A673 (cell line): ENCODE results near the gene NCAPH2. TPM values are rescaled to one million over a fixed set of nuclear protein-coding genes. Genes with fewer than 3 reads are reported as not detected.

Experiments
- BruUV-seq: library from RNA; stranded (reverse); fragments of 400-500 nt; replicated peaks from 2 replicates; lab custom pipeline; 2021; lab: Mats Ljungman, UMichigan
- CTCF ChIA-PET: fragments of 300-600 bp; sonication (Branson Sonifier 250); formaldehyde crosslinking; loops from one replicate; lab custom pipeline; 2022; ENCODE audit warnings: antibody characterized with exemption; lab: Charles Lee
- POLR2A ChIA-PET: fragments of 300-600 bp; sonication (Branson Sonifier 250); formaldehyde crosslinking; loops from one replicate; lab custom pipeline; 2022; ENCODE audit warnings: antibody characterized with exemption; ENCODE audit not compliant: low non-redundant PET; lab: Charles Lee
- DNase-seq: peaks from one replicate; pipeline ENCODE4 v3.0.0-alpha.2; 2015; ENCODE audit warnings: low spot score
- H3K27ac ChIP-seq: fragments of 200-600 bp; sonication (generic); 2 replicates; pipeline ENCODE4 v1.5.1; 2016; ENCODE audit warnings: mixed run types, low read depth, mild to moderate bottlenecking, mixed read lengths, antibody characterized with exemption, low read length; ENCODE audit not compliant: poor library complexity, severe bottlenecking
- H3K27me3 ChIP-seq: fragments of 200-600 bp; sonication (generic); replicated peaks from 2 replicates; pipeline ENCODE4 v1.6.1; 2017; ENCODE audit warnings: mixed run types, low read depth, mild to moderate bottlenecking, mixed read lengths, antibody characterized with exemption, low read length; ENCODE audit not compliant: insufficient read depth, poor library complexity
- H3K36me3 ChIP-seq: fragments of 200-600 bp; sonication (generic); 2 replicates; pipeline ENCODE4 v1.6.1; 2016; ENCODE audit warnings: mixed run types, mild to moderate bottlenecking, mixed read lengths, antibody characterized with exemption, low read length; ENCODE audit not compliant: insufficient read depth, poor library complexity, severe bottlenecking
- H3K4me1 ChIP-seq: fragments of 200-600 bp; sonication (generic); 2 replicates; pipeline ENCODE4 v1.6.1; 2017; ENCODE audit warnings: mixed run types, mild to moderate bottlenecking, mixed read lengths, antibody characterized with exemption, low read length; ENCODE audit not compliant: insufficient read depth, poor library complexity, severe bottlenecking
- H3K4me3 ChIP-seq: fragments of 200-600 bp; sonication (generic); 2 replicates; pipeline ENCODE4 v1.5.1; 2016; ENCODE audit warnings: low read depth, mixed run types, mild to moderate bottlenecking, mixed read lengths, low read length; ENCODE audit not compliant: poor library complexity, severe bottlenecking
- H3K9me3 ChIP-seq: fragments of 200-600 bp; sonication (generic); 2 replicates; pipeline ENCODE4 v1.6.1; 2016; ENCODE audit warnings: mixed run types, low read depth, mild to moderate bottlenecking, mixed read lengths, antibody characterized with exemption, low read length; ENCODE audit not compliant: poor library complexity, severe bottlenecking
- EZH2 ChIP-seq: fragments of 200-600 bp; sonication (generic); IDR thresholded peaks from 2 replicates; pipeline ENCODE4 v1.6.1; 2017; ENCODE audit warnings: borderline replicate concordance, low read depth, mild to moderate bottlenecking, mixed read lengths, antibody characterized with exemption, low read length; ENCODE audit not compliant: poor library complexity, severe bottlenecking
- intact Hi-C: fragments of 100-400 bp; cut with micrococcal nuclease; formaldehyde crosslinking; loops from one replicate; pipeline ENCODE4 v1.10.0; 2022; ENCODE audit not compliant: unreplicated experiment
- total RNA-seq: library from RNA; stranded (reverse); gene quantifications from 2 replicates; pipeline ENCODE4 v1.2.3, GENCODE V29; 2021
- TF ChIP-seq, protein P1 (sequence below): fragments of 300-800, 200-600 bp; sonication (generic); conservative IDR thresholded peaks from 2 replicates; pipeline ENCODE4 v1.5.1; 2017; ENCODE audit warnings: low read depth, mild to moderate bottlenecking, antibody characterized with exemption, low read length, moderate library complexity, mixed read lengths

Gene NCAPH2
- total RNA-seq, 1 experiment from 2014 or later, result 135 TPM

DNA sequence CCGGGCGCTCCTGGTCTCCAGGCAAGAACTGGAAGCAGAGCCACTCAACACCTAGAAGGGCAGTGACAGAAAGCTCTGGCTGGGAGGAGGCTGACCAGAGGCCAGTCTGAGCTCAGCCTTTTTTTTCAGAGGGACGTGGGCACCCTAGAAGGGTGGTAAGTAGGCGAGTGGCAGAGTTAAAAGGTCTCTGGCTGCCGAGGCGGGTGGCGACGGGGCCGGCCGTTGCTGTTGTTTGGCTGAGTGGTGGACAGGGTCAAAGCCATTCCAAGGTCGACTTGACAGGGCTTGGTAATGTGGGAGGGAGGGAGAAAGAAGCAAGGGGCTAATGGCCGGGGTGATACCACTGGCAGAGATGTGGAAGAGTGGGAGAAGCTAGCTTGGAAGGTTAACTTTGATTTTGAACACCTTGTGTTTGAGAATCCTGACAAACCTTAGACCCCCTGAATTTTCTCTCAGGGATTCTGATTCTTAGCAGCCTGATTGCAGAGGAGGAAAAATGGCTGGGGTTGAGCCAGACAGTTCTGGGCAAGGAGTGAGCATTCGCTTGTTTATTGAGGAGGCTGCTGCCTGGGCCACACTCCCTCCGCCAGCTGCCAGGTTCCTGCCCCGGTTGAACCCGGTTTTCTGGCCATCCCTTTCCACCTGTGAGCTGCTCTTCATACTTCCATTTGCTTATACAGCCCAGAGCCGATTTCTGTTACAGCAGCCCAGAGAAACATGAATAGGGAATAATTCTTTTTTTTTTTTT is 55.6 kb downstream of the NCAPH2 start:
- Histone ChIP-seq H3K4me3 (peak overlapping the region; percentile 52), H3K9me3 (no peaks in the 10 kb centered on the region), H3K27me3 (no peaks in the 10 kb centered on the region), H3K4me1 (no peaks in the 10 kb centered on the region), H3K36me3 (no peaks in the 10 kb centered on the region), H3K27ac (peak overlapping the region; percentile 2)
- TF ChIP-seq EZH2, result no peak
- intact Hi-C loops, result no loop called here
- DNase-seq, result no peak
- POLR2A ChIA-PET, result no interaction called here
- BruUV-seq, result no TSS peak
- CTCF ChIA-PET, result interaction anchor here (1.1 kb wide), 1 partner anchor 38 kb away, joined by 6 read pairs; the partner anchor contains the start of gene SCO2

DNA sequence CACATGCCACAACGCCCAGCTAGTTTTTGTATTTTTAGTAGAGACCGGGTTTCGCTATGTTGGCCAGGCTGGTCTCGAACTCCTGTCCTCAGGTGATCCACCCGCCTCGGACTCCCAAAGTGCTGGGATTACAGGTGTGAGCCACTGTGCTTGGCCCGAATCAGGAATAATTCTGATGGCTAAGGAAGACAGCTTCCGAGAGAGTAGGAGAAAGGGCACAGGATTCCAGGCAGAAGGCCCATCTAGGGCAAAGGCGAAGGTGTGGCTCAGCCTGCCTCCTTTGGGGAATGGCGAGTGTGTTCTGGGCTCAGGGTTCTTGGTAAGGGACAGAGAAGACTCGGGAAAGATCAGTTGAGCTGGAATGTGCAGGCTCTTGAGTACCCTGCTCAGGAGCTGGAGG is 56.3 kb downstream of the NCAPH2 start:
- intact Hi-C loops, result no loop called here
- Histone ChIP-seq H3K27me3 (no peaks in the 10 kb centered on the region), H3K27ac (no peak overlapping the region), H3K4me1 (no peaks in the 10 kb centered on the region), H3K9me3 (no peaks in the 10 kb centered on the region), H3K4me3 (no peak overlapping the region), H3K36me3 (no peaks in the 10 kb centered on the region)
- ChIA-PET CTCF (no interaction called here), POLR2A (no interaction called here)
- TF ChIP-seq, protein P1, sequence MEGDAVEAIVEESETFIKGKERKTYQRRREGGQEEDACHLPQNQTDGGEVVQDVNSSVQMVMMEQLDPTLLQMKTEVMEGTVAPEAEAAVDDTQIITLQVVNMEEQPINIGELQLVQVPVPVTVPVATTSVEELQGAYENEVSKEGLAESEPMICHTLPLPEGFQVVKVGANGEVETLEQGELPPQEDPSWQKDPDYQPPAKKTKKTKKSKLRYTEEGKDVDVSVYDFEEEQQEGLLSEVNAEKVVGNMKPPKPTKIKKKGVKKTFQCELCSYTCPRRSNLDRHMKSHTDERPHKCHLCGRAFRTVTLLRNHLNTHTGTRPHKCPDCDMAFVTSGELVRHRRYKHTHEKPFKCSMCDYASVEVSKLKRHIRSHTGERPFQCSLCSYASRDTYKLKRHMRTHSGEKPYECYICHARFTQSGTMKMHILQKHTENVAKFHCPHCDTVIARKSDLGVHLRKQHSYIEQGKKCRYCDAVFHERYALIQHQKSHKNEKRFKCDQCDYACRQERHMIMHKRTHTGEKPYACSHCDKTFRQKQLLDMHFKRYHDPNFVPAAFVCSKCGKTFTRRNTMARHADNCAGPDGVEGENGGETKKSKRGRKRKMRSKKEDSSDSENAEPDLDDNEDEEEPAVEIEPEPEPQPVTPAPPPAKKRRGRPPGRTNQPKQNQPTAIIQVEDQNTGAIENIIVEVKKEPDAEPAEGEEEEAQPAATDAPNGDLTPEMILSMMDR, result no peak
- no peak for TF ChIP-seq EZH2
- no peak for DNase-seq
- no TSS peak for BruUV-seq

DNA sequence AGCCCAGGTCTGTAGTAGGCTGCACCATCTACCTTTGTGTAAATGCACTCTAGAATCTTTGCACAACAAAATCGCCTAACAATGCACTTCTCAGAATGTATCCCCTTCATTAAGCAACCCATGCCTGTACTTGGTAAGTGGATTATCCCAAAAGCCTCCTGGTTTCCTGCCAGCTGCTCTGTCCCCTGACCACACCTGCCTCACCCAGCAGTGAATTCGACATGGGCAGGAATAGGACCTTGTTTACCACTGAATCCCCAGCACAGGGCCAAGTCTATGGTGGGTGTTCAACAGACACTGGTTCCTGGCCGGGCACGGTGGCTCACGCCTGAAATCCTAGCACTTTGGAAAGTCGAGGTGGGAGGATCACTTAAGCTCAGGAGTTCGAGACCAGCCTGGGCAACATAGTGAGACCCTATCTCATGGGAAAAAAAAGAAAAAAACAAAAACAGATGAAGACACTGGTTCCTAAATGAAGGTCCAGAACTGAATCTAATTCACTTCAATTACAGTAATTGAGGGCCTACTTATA is 59.8 kb downstream of the NCAPH2 start:
- Histone ChIP-seq H3K27me3 (no peaks in the 10 kb centered on the region), H3K9me3 (no peaks in the 10 kb centered on the region), H3K36me3 (peaks cover 12% of the 10 kb centered on the region), H3K4me3 (no peak overlapping the region), H3K27ac (no peak overlapping the region), H3K4me1 (no peaks in the 10 kb centered on the region)
- intact Hi-C loops, result no loop called here
- BruUV-seq, result no TSS peak
- POLR2A ChIA-PET, result no interaction called here
- CTCF ChIA-PET, result no interaction called here
- no peak for DNase-seq
- TF ChIP-seq EZH2, result no peak
- TF ChIP-seq, protein P1, result no peak
